Cardiac fibroblast (primary cell): ENCODE results near the gene C2orf92.
"Not testable (repeated sequence)": the region's sequence is repeated elsewhere in the genome, so short reads cannot be mapped to it uniquely, and the experiment has no call there.

Experiments
- DNase-seq, 2 donors: peaks; one replicate each; pipeline versions ENCODE4 v3.0.0 to v3.0.0-alpha.2; 2010; ENCODE audit warnings: low read depth in 2 of 2
- H3K4me3 ChIP-seq, 2 donors: replicated peaks in 1 of 2; 1 replicate in 1 of 2; 2 replicates in 1 of 2; pipeline ENCODE4 v1.5.1; 2011; ENCODE audit warnings: low read depth in 2 of 2, low read length in 2 of 2, mild to moderate bottlenecking in 2 of 2, moderate library complexity in 1 of 2
- TF ChIP-seq, protein P1 (sequence below): IDR thresholded peaks from one replicate; pipeline ENCODE4 v1.5.1; 2011; ENCODE audit warnings: low read depth, mild to moderate bottlenecking, low read length, inconsistent platforms

Gene C2orf92

DNA sequence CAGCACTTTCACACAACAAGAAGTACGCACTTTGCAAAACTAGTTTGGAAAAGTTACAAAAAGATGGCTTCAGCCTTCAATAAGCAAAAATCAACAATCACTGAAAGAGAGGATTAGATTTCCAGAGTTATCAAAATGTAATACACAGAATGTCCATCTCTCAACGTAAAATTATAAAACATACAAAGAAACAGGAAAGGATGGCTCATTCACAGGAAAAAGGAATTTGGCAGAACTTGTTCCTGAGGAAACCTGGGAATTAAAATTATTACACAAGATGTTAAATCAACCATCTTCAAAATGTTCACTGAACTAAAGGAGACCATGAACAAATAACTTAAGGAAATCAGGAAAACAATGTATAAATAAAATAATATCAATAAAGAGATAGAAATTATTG, 8.0 kb downstream of the C2orf92 start:
- peak in 1 of 2 donors; percentile 25 for DNase-seq
- no peak overlapping the region for H3K4me3 ChIP-seq
- TF ChIP-seq, protein P1, sequence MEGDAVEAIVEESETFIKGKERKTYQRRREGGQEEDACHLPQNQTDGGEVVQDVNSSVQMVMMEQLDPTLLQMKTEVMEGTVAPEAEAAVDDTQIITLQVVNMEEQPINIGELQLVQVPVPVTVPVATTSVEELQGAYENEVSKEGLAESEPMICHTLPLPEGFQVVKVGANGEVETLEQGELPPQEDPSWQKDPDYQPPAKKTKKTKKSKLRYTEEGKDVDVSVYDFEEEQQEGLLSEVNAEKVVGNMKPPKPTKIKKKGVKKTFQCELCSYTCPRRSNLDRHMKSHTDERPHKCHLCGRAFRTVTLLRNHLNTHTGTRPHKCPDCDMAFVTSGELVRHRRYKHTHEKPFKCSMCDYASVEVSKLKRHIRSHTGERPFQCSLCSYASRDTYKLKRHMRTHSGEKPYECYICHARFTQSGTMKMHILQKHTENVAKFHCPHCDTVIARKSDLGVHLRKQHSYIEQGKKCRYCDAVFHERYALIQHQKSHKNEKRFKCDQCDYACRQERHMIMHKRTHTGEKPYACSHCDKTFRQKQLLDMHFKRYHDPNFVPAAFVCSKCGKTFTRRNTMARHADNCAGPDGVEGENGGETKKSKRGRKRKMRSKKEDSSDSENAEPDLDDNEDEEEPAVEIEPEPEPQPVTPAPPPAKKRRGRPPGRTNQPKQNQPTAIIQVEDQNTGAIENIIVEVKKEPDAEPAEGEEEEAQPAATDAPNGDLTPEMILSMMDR, result no peak

DNA sequence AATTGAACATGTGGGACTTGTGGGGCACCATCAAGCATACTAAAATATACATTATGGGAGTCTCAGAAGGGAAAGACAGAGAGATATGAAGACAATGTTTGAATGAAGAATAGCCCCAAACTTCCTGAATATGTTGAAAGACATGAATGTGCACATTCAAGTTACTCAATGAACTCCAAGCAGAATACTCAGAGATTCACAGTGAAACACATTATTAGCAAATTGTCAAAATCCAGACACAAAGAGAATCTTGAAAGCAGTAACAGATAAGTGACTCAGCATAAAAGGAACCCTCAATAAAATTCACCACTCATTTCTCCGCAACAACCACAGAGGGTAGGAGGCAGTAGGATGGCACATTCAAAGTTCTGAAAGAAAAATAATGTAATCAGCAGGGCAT, 8.8 kb downstream of the C2orf92 start:
- TF ChIP-seq, protein P1, result no peak
- H3K4me3 ChIP-seq, result no peak overlapping the region
- no peak for DNase-seq

DNA sequence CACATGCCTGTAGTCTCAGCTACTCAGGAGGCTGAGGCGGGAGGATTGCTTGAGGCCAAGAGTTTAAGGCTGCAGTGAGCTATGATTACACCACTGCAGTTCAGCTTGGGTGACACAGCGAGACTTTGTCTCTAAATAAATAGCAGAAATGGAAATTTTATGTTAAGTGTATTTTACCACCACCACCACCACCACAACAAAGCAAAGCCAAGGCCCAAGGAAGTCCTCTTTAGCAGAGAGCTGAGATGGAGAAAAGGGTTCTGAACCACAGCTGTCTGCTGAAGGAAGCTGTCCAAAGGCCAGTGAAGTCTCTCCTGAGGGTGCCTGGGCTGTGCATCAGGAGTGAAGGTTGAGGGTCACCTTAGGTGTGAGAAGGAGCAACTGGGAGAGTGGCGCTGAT, 17.7 kb downstream of the C2orf92 start:
- H3K4me3 ChIP-seq, DNase-seq: not testable (repeated sequence)

DNA sequence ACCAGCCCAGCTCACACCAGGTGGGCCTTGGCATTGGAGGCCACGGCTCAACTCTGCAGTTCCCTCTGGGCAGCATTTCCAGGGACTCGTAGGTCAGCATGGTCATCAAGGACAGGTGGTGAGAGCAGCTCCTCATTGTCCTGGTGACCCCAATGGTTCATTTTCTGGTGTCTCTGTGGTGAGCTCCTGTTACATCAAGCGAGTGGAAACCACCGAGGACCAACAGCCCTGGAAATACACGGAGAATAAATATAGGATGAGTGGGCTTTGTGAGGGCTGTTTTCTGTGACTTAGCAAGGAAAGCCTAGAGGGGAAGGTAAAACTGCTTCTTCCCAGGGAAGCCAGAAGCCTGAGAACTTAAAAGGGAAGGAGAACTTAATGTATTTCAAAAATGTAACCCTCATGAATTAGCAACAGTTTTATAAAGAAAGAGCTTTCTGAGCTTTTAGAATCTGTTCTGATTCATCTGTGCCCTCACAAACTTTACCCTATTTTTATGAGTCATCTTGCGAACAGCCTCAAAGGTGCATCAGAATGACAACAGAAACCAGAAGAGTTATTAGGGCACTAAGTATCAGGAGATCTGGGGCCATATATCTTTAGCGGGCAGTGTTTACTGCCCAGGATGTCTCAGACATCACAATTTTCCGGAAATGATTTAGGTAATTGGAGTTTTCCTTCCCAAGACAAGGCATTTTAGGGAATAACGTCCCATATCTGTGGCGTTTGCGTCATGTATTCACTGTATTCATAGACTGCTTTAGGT, 18.7 kb downstream of the C2orf92 start:
- TF ChIP-seq, protein P1, result no peak
- no peak overlapping the region for H3K4me3 ChIP-seq
- no peak for DNase-seq

DNA sequence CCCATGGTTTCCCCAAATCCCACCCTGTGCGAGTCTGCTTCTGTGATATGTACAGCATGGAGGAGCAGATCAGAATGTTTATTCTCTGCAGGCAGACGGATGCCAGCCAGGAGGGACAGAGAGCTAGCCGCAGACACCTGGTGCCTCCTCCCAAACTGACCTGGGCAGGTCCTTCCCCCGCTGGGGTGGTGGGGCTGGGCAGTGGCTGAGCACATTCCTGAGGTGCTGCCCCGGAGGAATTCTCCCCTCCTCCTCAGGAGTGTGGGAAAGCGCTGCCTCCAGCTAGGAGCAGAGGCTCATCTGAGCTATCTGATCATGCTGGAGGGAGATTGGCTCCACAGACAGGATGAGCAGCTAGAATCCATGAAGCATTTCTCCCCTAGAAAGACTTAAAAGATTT, 21.7 kb downstream of the C2orf92 start:
- no peak for DNase-seq
- TF ChIP-seq, protein P1, result no peak
- no peak overlapping the region for H3K4me3 ChIP-seq

DNA sequence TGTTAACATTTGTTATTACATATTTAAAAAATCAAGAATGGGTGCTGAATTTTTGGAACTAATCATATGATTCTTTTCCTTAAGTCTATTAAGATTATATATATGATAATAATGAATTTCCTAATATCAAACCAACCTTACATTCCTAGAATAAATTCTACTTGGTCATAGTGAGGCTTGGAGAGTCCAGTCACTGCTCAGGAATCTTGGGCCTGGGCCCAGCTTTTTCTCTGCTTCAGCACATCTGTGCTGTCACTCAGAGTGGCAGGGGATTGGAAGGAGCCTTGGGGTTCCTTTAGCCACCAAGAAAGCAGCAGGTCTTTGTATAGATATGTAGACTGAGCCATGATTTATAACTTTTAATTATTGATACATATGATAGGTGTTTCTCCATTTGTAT, 24.0 kb downstream of the C2orf92 start:
- DNase-seq, result peak; percentile 19 to 44
- TF ChIP-seq, protein P1, result no peak
- no peak overlapping the region for H3K4me3 ChIP-seq

DNA sequence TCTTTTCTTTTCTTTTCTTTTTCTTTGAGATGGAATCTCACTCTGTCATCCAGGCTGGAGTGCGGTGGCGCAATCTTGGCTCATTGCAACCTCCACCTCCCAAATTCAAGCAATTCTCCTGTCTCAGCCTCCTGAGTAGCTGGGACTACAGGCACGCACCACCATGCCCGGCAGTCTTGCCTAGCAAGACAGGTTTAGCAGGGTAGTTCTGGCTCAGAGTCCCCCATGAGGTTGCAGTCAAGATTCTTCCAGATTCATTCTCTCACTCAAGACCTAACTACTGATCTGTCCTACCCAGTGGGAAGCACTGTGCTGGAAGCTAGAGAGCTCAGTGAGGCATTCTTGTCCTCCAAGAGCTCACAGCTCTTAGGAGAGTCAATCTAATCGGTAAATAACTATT, 26.2 kb downstream of the C2orf92 start:
- DNase-seq, result no peak
- TF ChIP-seq, protein P1, result no peak
- H3K4me3 ChIP-seq, result no peak overlapping the region
